ENCODE data around the gene SLC9A6. TPM values are rescaled to one million over a fixed set of nuclear protein-coding genes. Genes with fewer than 3 reads are reported as not detected.

The SLC9A6 gene
- total and polyA plus RNA-seq, 2 donors = 7.7 to 12.6 TPM

- Histone ChIP-seq H3K9me3 (ENCODE audit: control insufficient read depth in 2 of 2, insufficient read depth in 1 of 2, low read length in 1 of 2) (no peaks in the 10 kb centered on the region), H3K36me3 (ENCODE audit: control insufficient read depth in 2 of 2, insufficient read depth in 2 of 2, low read length in 1 of 2) (peaks cover 12 to 13% of the 10 kb centered on the region in 2 donors), H3K4me3 (ENCODE audit: low read length in 2 of 2) (no peak overlapping the region), H3K4me1 (ENCODE audit: control insufficient read depth in 2 of 2, insufficient read depth in 2 of 2, low read length in 2 of 2) (no peaks in the 10 kb centered on the region), H3K27me3 (ENCODE audit: control insufficient read depth in 2 of 2, insufficient read depth in 1 of 2, low read length in 1 of 2) (no peaks in the 10 kb centered on the region), H3K27ac (ENCODE audit: low read depth in 1 of 2, low read length in 1 of 2) (no peak overlapping the region)
- no peak for DNase-seq (ENCODE audit: low read depth in 6 of 9, low spot score in 9 of 9)
- WGBS = 96% methylated on average over 1 of the region's 1 CpG
Observed at GRCh38 chrX:136021160-136021559, 35.9 kb downstream of the SLC9A6 start.

GRCh38 chrX:136021903-136022302 is 36.7 kb downstream of the SLC9A6 start:
- Histone ChIP-seq H3K4me3 (ENCODE audit: low read length in 2 of 2) (no peak overlapping the region), H3K4me1 (ENCODE audit: control insufficient read depth in 2 of 2, insufficient read depth in 2 of 2, low read length in 2 of 2) (no peaks in the 10 kb centered on the region), H3K27me3 (ENCODE audit: control insufficient read depth in 2 of 2, insufficient read depth in 1 of 2, low read length in 1 of 2) (no peaks in the 10 kb centered on the region), H3K27ac (ENCODE audit: low read depth in 1 of 2, low read length in 1 of 2) (no peak overlapping the region), H3K9me3 (ENCODE audit: control insufficient read depth in 2 of 2, insufficient read depth in 1 of 2, low read length in 1 of 2) (no peaks in the 10 kb centered on the region), H3K36me3 (ENCODE audit: control insufficient read depth in 2 of 2, insufficient read depth in 2 of 2, low read length in 1 of 2) (peaks cover 11 to 12% of the 10 kb centered on the region in 2 donors)
- no peak for DNase-seq (ENCODE audit: low read depth in 6 of 9, low spot score in 9 of 9)
- WGBS = 90% methylated on average over 1 of the region's 1 CpG

GRCh38 chrX:136025091-136025490 is 39.9 kb downstream of the SLC9A6 start:
- Histone ChIP-seq H3K9me3 (ENCODE audit: control insufficient read depth in 2 of 2, insufficient read depth in 1 of 2, low read length in 1 of 2) (no peaks in the 10 kb centered on the region), H3K27me3 (ENCODE audit: control insufficient read depth in 2 of 2, insufficient read depth in 1 of 2, low read length in 1 of 2) (no peaks in the 10 kb centered on the region), H3K4me1 (ENCODE audit: control insufficient read depth in 2 of 2, insufficient read depth in 2 of 2, low read length in 2 of 2) (no peaks in the 10 kb centered on the region), H3K27ac (ENCODE audit: low read depth in 1 of 2, low read length in 1 of 2) (no peak overlapping the region), H3K4me3 (ENCODE audit: low read length in 2 of 2) (no peak overlapping the region), H3K36me3 (ENCODE audit: control insufficient read depth in 2 of 2, insufficient read depth in 2 of 2, low read length in 1 of 2) (peaks cover 4 to 11% of the 10 kb centered on the region in 2 donors)
- over 99% methylated on average over 3 of the region's 3 CpGs for WGBS
- no peak for DNase-seq (ENCODE audit: low read depth in 6 of 9, low spot score in 9 of 9)

GRCh38 chrX:136028383-136028984 is 43.2 kb downstream of the SLC9A6 start:
- peak in 8 of 9 donors; percentile 24 to 65 (median 38) for DNase-seq (ENCODE audit: low read depth in 6 of 9, low spot score in 9 of 9)
- Histone ChIP-seq H3K27ac (ENCODE audit: low read depth in 1 of 2, low read length in 1 of 2) (no peak overlapping the region), H3K27me3 (ENCODE audit: control insufficient read depth in 2 of 2, insufficient read depth in 1 of 2, low read length in 1 of 2) (no peaks in the 10 kb centered on the region), H3K4me1 (ENCODE audit: control insufficient read depth in 2 of 2, insufficient read depth in 2 of 2, low read length in 2 of 2) (peaks cover 0 to 8% of the 10 kb centered on the region in 2 donors), H3K36me3 (ENCODE audit: control insufficient read depth in 2 of 2, insufficient read depth in 2 of 2, low read length in 1 of 2) (peaks cover under 1 to 11% of the 10 kb centered on the region in 2 donors), H3K4me3 (ENCODE audit: low read length in 2 of 2) (no peak overlapping the region), H3K9me3 (ENCODE audit: control insufficient read depth in 2 of 2, insufficient read depth in 1 of 2, low read length in 1 of 2) (no peaks in the 10 kb centered on the region)

- no peak for DNase-seq (ENCODE audit: low read depth in 6 of 9, low spot score in 9 of 9)
- H3K27ac ChIP-seq (ENCODE audit: low read depth in 1 of 2, low read length in 1 of 2) = no peak overlapping the region
Observed at GRCh38 chrX:136029766-136030165, 44.5 kb downstream of the SLC9A6 start.

GRCh38 chrX:136030303-136031191 is 45.3 kb downstream of the SLC9A6 start:
- H3K4me3 ChIP-seq (ENCODE audit: low read length in 2 of 2) = no peak overlapping the region
- peak overlapping the region in 1 of 2 donors; percentile 36 for H3K27ac ChIP-seq (ENCODE audit: low read depth in 1 of 2, low read length in 1 of 2)
- H3K27me3 ChIP-seq (ENCODE audit: control insufficient read depth in 2 of 2, insufficient read depth in 1 of 2, low read length in 1 of 2) = no peaks in the 10 kb centered on the region
- H3K9me3 ChIP-seq (ENCODE audit: control insufficient read depth in 2 of 2, insufficient read depth in 1 of 2, low read length in 1 of 2) = no peaks in the 10 kb centered on the region
- no peak for DNase-seq (ENCODE audit: low read depth in 6 of 9, low spot score in 9 of 9)
- 92% methylated on average over 9 of the region's 9 CpGs for WGBS
- peaks cover 0 to 8% of the 10 kb centered on the region in 2 donors for H3K4me1 ChIP-seq (ENCODE audit: control insufficient read depth in 2 of 2, insufficient read depth in 2 of 2, low read length in 2 of 2)
- peaks cover 0 to 6% of the 10 kb centered on the region in 2 donors for H3K36me3 ChIP-seq (ENCODE audit: control insufficient read depth in 2 of 2, insufficient read depth in 2 of 2, low read length in 1 of 2)

More at GRCh38 chrX:136029766-136030165, 44.5 kb downstream of the SLC9A6 start:
- Histone ChIP-seq H3K4me3 (ENCODE audit: low read length in 2 of 2) (no peak overlapping the region), H3K36me3 (ENCODE audit: control insufficient read depth in 2 of 2, insufficient read depth in 2 of 2, low read length in 1 of 2) (peaks cover 0 to 6% of the 10 kb centered on the region in 2 donors), H3K27me3 (ENCODE audit: control insufficient read depth in 2 of 2, insufficient read depth in 1 of 2, low read length in 1 of 2) (no peaks in the 10 kb centered on the region), H3K4me1 (ENCODE audit: control insufficient read depth in 2 of 2, insufficient read depth in 2 of 2, low read length in 2 of 2) (peaks cover 0 to 8% of the 10 kb centered on the region in 2 donors), H3K9me3 (ENCODE audit: control insufficient read depth in 2 of 2, insufficient read depth in 1 of 2, low read length in 1 of 2) (no peaks in the 10 kb centered on the region)
- 100% methylated on average over 2 of the region's 2 CpGs for WGBS

- peak overlapping the region in 1 of 2 donors; percentile 53 for H3K27ac ChIP-seq (ENCODE audit: low read depth in 1 of 2, low read length in 1 of 2)
- peaks cover 0 to 8% of the 10 kb centered on the region in 2 donors for H3K4me1 ChIP-seq (ENCODE audit: control insufficient read depth in 2 of 2, insufficient read depth in 2 of 2, low read length in 2 of 2)
- peaks cover 0 to 6% of the 10 kb centered on the region in 2 donors for H3K36me3 ChIP-seq (ENCODE audit: control insufficient read depth in 2 of 2, insufficient read depth in 2 of 2, low read length in 1 of 2)
- no peaks in the 10 kb centered on the region for H3K27me3 ChIP-seq (ENCODE audit: control insufficient read depth in 2 of 2, insufficient read depth in 1 of 2, low read length in 1 of 2)
- no peaks in the 10 kb centered on the region for H3K9me3 ChIP-seq (ENCODE audit: control insufficient read depth in 2 of 2, insufficient read depth in 1 of 2, low read length in 1 of 2)
- peak in 4 of 9 donors; percentile 6 to 45 (median 12) for DNase-seq (ENCODE audit: low read depth in 6 of 9, low spot score in 9 of 9)
- WGBS = 66% methylated on average over 5 of the region's 5 CpGs
- H3K4me3 ChIP-seq (ENCODE audit: low read length in 2 of 2) = no peak overlapping the region
Observed at GRCh38 chrX:136031626-136032025, 46.4 kb downstream of the SLC9A6 start.

- Histone ChIP-seq H3K9me3 (ENCODE audit: control insufficient read depth in 2 of 2, insufficient read depth in 1 of 2, low read length in 1 of 2) (no peaks in the 10 kb centered on the region), H3K4me3 (ENCODE audit: low read length in 2 of 2) (no peak overlapping the region), H3K27me3 (ENCODE audit: control insufficient read depth in 2 of 2, insufficient read depth in 1 of 2, low read length in 1 of 2) (no peaks in the 10 kb centered on the region), H3K27ac (ENCODE audit: low read depth in 1 of 2, low read length in 1 of 2) (peak overlapping the region in 1 of 2 donors; percentile 53), H3K36me3 (ENCODE audit: control insufficient read depth in 2 of 2, insufficient read depth in 2 of 2, low read length in 1 of 2) (peaks cover 0 to 6% of the 10 kb centered on the region in 2 donors), H3K4me1 (ENCODE audit: control insufficient read depth in 2 of 2, insufficient read depth in 2 of 2, low read length in 2 of 2) (peaks cover 0 to 8% of the 10 kb centered on the region in 2 donors)
- no peak for DNase-seq (ENCODE audit: low read depth in 6 of 9, low spot score in 9 of 9)
- 96% methylated on average over 4 of the region's 4 CpGs for WGBS
Observed at GRCh38 chrX:136032370-136032769, 47.1 kb downstream of the SLC9A6 start.

GRCh38 chrX:136034668-136035067 is 49.4 kb downstream of the SLC9A6 start:
- Histone ChIP-seq H3K9me3 (ENCODE audit: control insufficient read depth in 2 of 2, insufficient read depth in 1 of 2, low read length in 1 of 2) (no peaks in the 10 kb centered on the region), H3K27me3 (ENCODE audit: control insufficient read depth in 2 of 2, insufficient read depth in 1 of 2, low read length in 1 of 2) (no peaks in the 10 kb centered on the region), H3K36me3 (ENCODE audit: control insufficient read depth in 2 of 2, insufficient read depth in 2 of 2, low read length in 1 of 2) (peaks cover 0 to 3% of the 10 kb centered on the region in 2 donors), H3K27ac (ENCODE audit: low read depth in 1 of 2, low read length in 1 of 2) (no peak overlapping the region), H3K4me3 (ENCODE audit: low read length in 2 of 2) (no peak overlapping the region), H3K4me1 (ENCODE audit: control insufficient read depth in 2 of 2, insufficient read depth in 2 of 2, low read length in 2 of 2) (peaks cover 0 to 8% of the 10 kb centered on the region in 2 donors)
- WGBS = 93% methylated on average over 1 of the region's 1 CpG
- no peak for DNase-seq (ENCODE audit: low read depth in 6 of 9, low spot score in 9 of 9)
